SK-N-SH (cell line): Measurements from ENCODE around the gene PBRM1. TPM values are rescaled to one million over a fixed set of nuclear protein-coding genes. Genes with fewer than 3 reads are reported as not detected.

ENCODE experiments used
- CTCF ChIA-PET: fragments of 300-600, 350-600 bp; formaldehyde crosslinking; extraction: SDS; loops from one replicate; lab custom pipeline; 2021; lab: Yijun Ruan, JAX
- POLR2A ChIA-PET: fragments of 350-600 bp; sonication (Branson Sonifier 250); formaldehyde crosslinking; extraction: SDS; loops from one replicate; lab custom pipeline; 2020; ENCODE audit warnings: antibody characterized with exemption, inconsistent platforms; lab: Yijun Ruan, JAX
- DNase-seq: peaks from one replicate; pipeline ENCODE4 v3.0.0; 2012
- H2AFZ ChIP-seq: fragments of 200-600 bp; sonication (generic); 2 replicates; pipeline ENCODE4 v1.8.1; 2016; ENCODE audit warnings: antibody characterized with exemption, mild to moderate bottlenecking, low read depth
- H3F3A ChIP-seq: fragments of 200-600 bp; sonication (generic); replicated peaks from 2 replicates; pipeline ENCODE3; 2016; ENCODE audit warnings: antibody characterized with exemption, mild to moderate bottlenecking; ENCODE audit not compliant: insufficient read depth
- H3K27ac ChIP-seq, 2 experiments: fragments of 200-500 bp in 1 of 2; fragments of 200-600 bp in 1 of 2; sonication (Bioruptor generic) in 1 of 2; sonication (generic), shearing (Covaris generic) in 1 of 2; 2 replicates each; pipeline versions ENCODE4 v1.5.1 to v1.6.1; 2014 to 2016; ENCODE audit warnings: low read depth in 2 of 2, inconsistent platforms in 1 of 2, low read length in 1 of 2, mild to moderate bottlenecking in 1 of 2, mixed read lengths in 1 of 2
- H3K27me3 ChIP-seq: fragments of 200-600 bp; sonication (generic), shearing (Covaris generic); 2 replicates; pipeline ENCODE4 v1.6.1; 2016; ENCODE audit warnings: mixed run types; ENCODE audit not compliant: insufficient read depth
- H3K36me3 ChIP-seq, 2 experiments: fragments of 200-500 bp in 1 of 2; fragments of 200-600 bp in 1 of 2; sonication (Bioruptor generic) in 1 of 2; sonication (generic) in 1 of 2; replicated peaks in 1 of 2; 2 replicates each; pipeline versions ENCODE3 to v1.5.1; 2014 to 2016; ENCODE audit warnings: low read length in 1 of 2, mild to moderate bottlenecking in 1 of 2; ENCODE audit not compliant: insufficient read depth in 2 of 2, control insufficient read depth in 1 of 2
- H3K4me1 ChIP-seq, 2 experiments: fragments of 200-500 bp in 1 of 2; fragments of 200-600 bp in 1 of 2; sonication (Bioruptor generic) in 1 of 2; sonication (generic), shearing (Covaris generic) in 1 of 2; 2 replicates each; pipeline versions ENCODE4 v1.5.1 to v1.6.1; 2014 to 2016; ENCODE audit warnings: low read depth in 1 of 2, low read length in 1 of 2, mixed run types in 1 of 2; ENCODE audit not compliant: insufficient read depth in 2 of 2, control insufficient read depth in 1 of 2
- H3K4me2 ChIP-seq: fragments of 200-600 bp; sonication (generic), shearing (Covaris generic); 2 replicates; pipeline ENCODE4 v1.6.1; 2017; ENCODE audit warnings: mixed run types
- H3K4me3 ChIP-seq, 2 experiments: fragments of 200-500 bp in 1 of 2; fragments of 200-600 bp in 1 of 2; sonication (Bioruptor generic) in 1 of 2; sonication (generic), shearing (Covaris generic) in 1 of 2; 2 replicates each; pipeline versions ENCODE4 v1.5.1 to v1.8.1; 2014 to 2016; ENCODE audit warnings: low read depth in 2 of 2, inconsistent platforms in 1 of 2, low read length in 1 of 2, mild to moderate bottlenecking in 1 of 2, mixed read lengths in 1 of 2, moderate library complexity in 1 of 2
- H3K79me2 ChIP-seq: fragments of 200-600 bp; sonication (generic); 2 replicates; pipeline ENCODE4 v1.8.1; 2017; ENCODE audit warnings: mild to moderate bottlenecking; ENCODE audit not compliant: insufficient read depth
- H3K9ac ChIP-seq: fragments of 200-600 bp; sonication (generic); 2 replicates; pipeline ENCODE4 v1.6.1; 2017; ENCODE audit warnings: mixed run types
- H3K9me2 ChIP-seq: fragments of 200-600 bp; sonication (generic); 2 replicates; pipeline ENCODE4 v1.6.1; 2017; ENCODE audit warnings: mixed run types
- H3K9me3 ChIP-seq: fragments of 200-600 bp; sonication (generic); 2 replicates; pipeline ENCODE4 v1.6.1; 2017; ENCODE audit warnings: mixed run types, mild to moderate bottlenecking, moderate library complexity
- H4K20me1 ChIP-seq: fragments of 200-600 bp; sonication (generic); 2 replicates; pipeline ENCODE4 v1.6.1; 2017; ENCODE audit warnings: mild to moderate bottlenecking, mixed run types; ENCODE audit not compliant: insufficient read depth
- CTCF ChIP-seq: fragments of 200-600 bp; sonication (generic); IDR thresholded peaks from 2 replicates; pipeline ENCODE4 v1.6.1; 2017; ENCODE audit warnings: antibody characterized with exemption, mild to moderate bottlenecking, moderate library complexity
- ELF1 ChIP-seq: IDR thresholded peaks from 2 replicates; pipeline ENCODE4 v1.4.0; 2012
- EP300 ChIP-seq, 2 experiments: IDR thresholded peaks; 2 replicates each; pipeline versions ENCODE4 v1.4.0 to v1.6.1; 2012; ENCODE audit warnings: borderline replicate concordance in 1 of 2, low read depth in 1 of 2, low read length in 1 of 2
- FOSL2 ChIP-seq: IDR thresholded peaks from 2 replicates; pipeline ENCODE4 v1.4.0; 2012; ENCODE audit warnings: low read depth, mild to moderate bottlenecking, moderate library complexity, borderline replicate concordance
- FOXM1 ChIP-seq: IDR thresholded peaks from 2 replicates; pipeline ENCODE4 v1.4.0; 2012; ENCODE audit warnings: low read depth, mild to moderate bottlenecking
- GATA2 ChIP-seq: sonication (generic); formaldehyde crosslinking; IDR thresholded peaks from 2 replicates; pipeline ENCODE4 v1.5.0; 2020; ENCODE audit warnings: mild to moderate bottlenecking, missing genetic modification reagents
- IRF3 ChIP-seq: fragments of 150-350 bp; IDR thresholded peaks from 2 replicates; pipeline ENCODE4 v1.6.1; 2016; ENCODE audit warnings: mild to moderate bottlenecking, low read depth, low read length
- JUND ChIP-seq: IDR thresholded peaks from 2 replicates; pipeline ENCODE4 v1.4.0; 2012
- MEF2A ChIP-seq: IDR thresholded peaks from 2 replicates; pipeline ENCODE4 v1.4.0; 2012; ENCODE audit warnings: low read depth, borderline replicate concordance
- RAD21 ChIP-seq: IDR thresholded peaks from 2 replicates; pipeline ENCODE4 v1.6.1; 2012; ENCODE audit warnings: mild to moderate bottlenecking, low read length
- REST ChIP-seq: IDR thresholded peaks from 2 replicates; pipeline ENCODE4 v1.6.1; 2012; ENCODE audit warnings: mild to moderate bottlenecking, low read depth, low read length, moderate library complexity
- RXRA ChIP-seq: IDR thresholded peaks from 2 replicates; pipeline ENCODE4 v1.4.0; 2012; ENCODE audit warnings: low read depth, mild to moderate bottlenecking, borderline replicate concordance
- SIN3A ChIP-seq: IDR thresholded peaks from 2 replicates; pipeline ENCODE4 v1.6.1; 2012; ENCODE audit warnings: low read depth, mild to moderate bottlenecking, low read length, moderate library complexity, borderline replicate concordance
- TAF1 ChIP-seq: IDR thresholded peaks from 2 replicates; pipeline ENCODE4 v1.6.1; 2012; ENCODE audit warnings: low read depth, mild to moderate bottlenecking, low read length, moderate library complexity, borderline replicate concordance
- TCF12 ChIP-seq: IDR thresholded peaks from 2 replicates; pipeline ENCODE4 v1.4.0; 2012
- USF1 ChIP-seq: IDR thresholded peaks from 2 replicates; pipeline ENCODE4 v1.4.0; 2012; ENCODE audit warnings: low read depth, borderline replicate concordance
- YY1 ChIP-seq: IDR thresholded peaks from 2 replicates; pipeline ENCODE4 v1.4.0; 2012; ENCODE audit warnings: low read depth, mild to moderate bottlenecking
- ZBTB33 ChIP-seq: IDR thresholded peaks from 2 replicates; pipeline ENCODE4 v1.4.0; 2012; ENCODE audit warnings: low read depth, borderline replicate concordance
- WGBS: methylation state at CpG from one replicate; pipeline ENCODE4 v1.1.6; 2017; ENCODE audit warnings: low lambda C conversion rate; 5-methylcytosine and 5-hydroxymethylcytosine counted together
- polyA plus RNA-seq, 3 experiments: library from polyadenylated mRNA; depleted of rRNA; stranded (reverse); fragments of >200 nt; gene quantifications; 2 replicates each; pipeline ENCODE4 v1.2.3, GENCODE V29; 2012

Gene PBRM1
- polyA plus RNA-seq, 1 of the 3 experiments (the other 2 are of a cell fraction) = 14.3 TPM

- H3K9me2 ChIP-seq = no peaks in the 10 kb centered on the region
- H3K79me2 ChIP-seq = no peaks in the 10 kb centered on the region
- TF ChIP-seq SIN3A (no peak), USF1 (no peak), EP300 (IDR thresholded peaks at IDR 0.05; ENCODE audit: borderline replicate concordance in 1 of 2, low read depth in 1 of 2, low read length in 1 of 2) (no peak), ELF1 (no peak), GATA2 (no peak), CTCF (no peak), TCF12 (no peak), REST (no peak), FOXM1 (no peak), FOSL2 (no peak), RAD21 (no peak), YY1 (no peak), ZBTB33 (no peak), TAF1 (no peak), JUND (no peak), IRF3 (no peak), MEF2A (no peak), RXRA (no peak)
- POLR2A ChIA-PET = no interaction called here
- H3K4me3 ChIP-seq = no peak overlapping the region
- WGBS = 93% methylated on average over 2 of the region's 2 CpGs
- H3K4me2 ChIP-seq = no peak overlapping the region
- H2AFZ ChIP-seq = no peak overlapping the region
- H3K9me3 ChIP-seq = no peaks in the 10 kb centered on the region
- no peak overlapping the region for H3K27ac ChIP-seq
- no peak for DNase-seq
- no peaks in the 10 kb centered on the region for H4K20me1 ChIP-seq
- no peaks in the 10 kb centered on the region for H3K27me3 ChIP-seq
- H3K9ac ChIP-seq = no peak overlapping the region
- no peaks in the 10 kb centered on the region for H3F3A ChIP-seq
- H3K36me3 ChIP-seq = peaks cover 65% of the 10 kb centered on the region in 2 experiments
- CTCF ChIA-PET = interaction anchor here (0.8 to 1.5 kb wide), 3 partner anchors 9 to 195 kb away, joined by 3 to 5 read pairs (median 4); no protein-coding TSS in a partner anchor
- peaks cover 0 to 2% of the 10 kb centered on the region in 2 experiments; a peak in 1 of 4 replicates for H3K4me1 ChIP-seq
Measured at GRCh38 chr3:52623234-52623792, 62.4 kb downstream of the PBRM1 start.
